Measurements from ENCODE around the gene C19orf25.
"Not testable (repeated sequence)": the region's sequence is repeated elsewhere in the genome, so short reads cannot be mapped to it uniquely, and the experiment has no call there.

Gene C19orf25

DNA sequence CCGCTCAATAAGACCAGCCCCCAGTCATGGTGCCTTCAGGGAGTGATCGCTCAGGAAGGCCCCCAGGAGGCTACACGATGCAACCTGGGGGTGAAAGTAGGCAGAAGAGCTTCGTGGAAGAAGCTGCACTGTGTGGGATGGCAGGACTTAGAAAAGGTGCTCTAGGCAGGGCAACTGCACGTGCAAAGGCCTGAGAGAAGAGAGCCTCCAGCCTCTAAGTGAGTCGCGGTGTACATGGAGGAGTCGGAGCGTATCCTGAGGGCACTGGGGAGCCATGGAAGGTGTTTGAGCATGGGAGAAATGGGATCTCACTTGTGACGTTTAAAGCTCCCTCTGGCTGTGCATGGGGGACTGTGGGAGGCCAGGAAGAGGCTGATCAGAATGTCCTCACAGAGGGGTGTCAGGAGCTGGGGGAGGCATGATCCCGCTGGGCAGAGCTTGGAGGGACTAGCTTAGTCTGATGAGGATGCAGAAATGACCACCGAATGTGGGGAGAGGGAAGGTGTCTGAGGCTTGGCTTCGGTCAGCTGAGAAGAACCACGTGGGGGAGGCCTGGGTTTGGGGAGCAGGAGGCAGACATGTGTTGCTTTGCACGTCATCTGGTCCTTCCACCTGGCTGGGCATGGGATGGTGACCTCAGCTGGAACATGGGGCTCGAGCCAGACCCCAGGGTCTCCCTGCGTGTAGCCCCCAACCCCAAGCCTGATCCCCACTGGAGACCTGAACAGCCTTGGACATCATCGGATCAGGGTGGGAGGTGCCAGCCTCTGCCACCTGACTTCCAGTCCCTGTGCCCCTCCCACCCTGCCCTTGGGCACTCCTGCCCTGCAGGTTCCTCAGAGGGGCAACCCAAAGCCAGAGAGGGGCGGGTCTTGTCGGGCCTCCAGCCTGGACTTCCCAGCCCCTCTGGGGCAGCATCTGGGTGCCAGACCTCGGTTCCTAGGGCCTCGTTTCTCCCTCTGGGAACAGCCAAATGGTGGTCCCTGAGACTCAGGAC is 28.0 kb downstream of the C19orf25 start:
- DNase-seq: peak in 42 of 58 donors; percentile 21 to 85 (median 55)

DNA sequence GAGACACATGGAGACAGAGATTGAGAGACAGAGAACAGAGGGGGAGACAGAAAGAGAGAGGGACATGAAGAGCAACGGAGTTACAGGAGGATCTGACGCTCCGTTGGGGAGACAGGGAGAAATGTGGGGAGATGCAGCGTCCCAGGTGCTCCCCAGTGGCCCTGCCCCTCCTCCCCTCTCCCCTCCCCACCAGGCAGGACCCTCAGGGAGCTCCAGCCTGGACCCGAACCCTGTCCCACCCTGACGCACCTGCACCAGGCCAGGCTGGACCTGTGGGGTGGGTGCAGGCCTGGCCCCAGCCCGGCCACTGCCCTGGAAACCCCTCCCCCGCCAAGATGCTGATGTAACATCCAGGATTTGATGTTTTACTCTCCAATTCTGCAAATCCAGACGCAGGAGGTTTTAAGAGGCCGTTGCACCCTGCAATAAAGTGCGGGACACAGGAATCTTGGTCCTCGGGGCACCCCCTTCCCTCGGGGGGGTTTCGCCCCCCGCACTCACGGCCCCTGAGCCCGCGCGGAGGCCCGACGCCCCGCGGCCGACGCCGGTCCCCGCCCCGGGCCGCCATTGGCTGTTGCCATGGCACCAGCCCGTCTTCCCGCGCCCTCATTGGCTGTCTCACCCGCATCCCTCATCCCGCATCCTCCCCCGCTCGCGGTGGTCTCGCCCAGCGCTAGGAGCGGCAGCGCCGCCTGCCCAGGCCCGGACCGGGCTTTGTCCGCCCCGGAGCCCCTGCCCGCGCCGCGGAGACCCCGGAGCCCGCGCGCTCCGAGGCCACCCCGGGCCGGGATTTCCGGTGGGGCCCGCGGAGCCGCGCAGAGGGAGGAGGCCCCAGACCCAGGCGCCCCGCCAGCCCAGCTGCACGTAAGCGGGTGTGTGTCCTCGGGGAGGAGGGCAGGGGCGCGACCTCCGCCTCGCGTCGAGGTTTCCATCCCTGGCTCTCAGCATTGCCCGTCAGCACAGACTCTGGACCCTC is 29.3 kb downstream of the C19orf25 start, which contains the start of gene APC2:
APC2 (plus strand) TSS at position 655 of the 976 bp plus-strand sequence. CDS start 2,881 bp downstream, outside the sequence.
- DNase-seq: peak; percentile 32 to 93 (median 82)

DNA sequence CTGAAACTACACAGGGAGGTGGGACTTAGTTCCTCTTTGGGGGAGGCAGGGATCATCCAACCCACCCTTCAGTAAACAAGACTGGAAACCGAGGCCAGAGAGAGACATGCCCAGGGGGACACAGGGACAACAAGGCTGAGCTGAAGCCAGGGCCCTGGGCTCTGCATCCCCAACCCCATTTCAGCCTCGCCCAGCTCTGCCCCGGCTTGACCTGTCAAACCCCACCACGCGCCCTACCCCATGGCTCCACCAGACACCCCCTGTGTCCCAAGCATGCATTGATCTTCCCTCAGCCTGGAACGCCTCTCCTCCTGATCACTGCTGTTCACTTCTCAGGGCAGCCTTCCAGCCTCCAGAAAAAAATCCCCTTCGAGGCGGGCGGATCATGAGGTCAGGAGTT is 31.1 kb downstream of the C19orf25 start:
- no peak for DNase-seq

DNA sequence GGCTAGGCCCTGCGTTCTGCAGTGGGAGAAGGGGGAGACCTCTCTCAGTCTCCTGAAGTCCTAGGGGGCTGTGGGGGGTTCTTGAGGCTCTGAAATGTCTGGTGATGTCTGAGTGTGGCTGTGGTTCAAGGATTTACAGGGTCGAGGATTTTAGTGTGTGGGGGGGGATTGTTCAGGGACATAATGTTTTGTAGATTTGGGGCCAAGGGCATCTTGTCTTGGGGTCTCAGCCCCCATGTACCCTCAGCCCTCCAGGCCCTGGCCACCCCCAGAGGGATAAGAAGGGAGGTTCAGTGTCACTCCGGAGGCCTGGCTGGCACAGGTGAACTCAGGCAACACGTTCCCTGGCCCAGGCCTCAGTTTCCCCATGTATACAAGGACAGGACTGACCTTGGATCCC is 31.5 kb downstream of the C19orf25 start:
- DNase-seq: no peak

DNA sequence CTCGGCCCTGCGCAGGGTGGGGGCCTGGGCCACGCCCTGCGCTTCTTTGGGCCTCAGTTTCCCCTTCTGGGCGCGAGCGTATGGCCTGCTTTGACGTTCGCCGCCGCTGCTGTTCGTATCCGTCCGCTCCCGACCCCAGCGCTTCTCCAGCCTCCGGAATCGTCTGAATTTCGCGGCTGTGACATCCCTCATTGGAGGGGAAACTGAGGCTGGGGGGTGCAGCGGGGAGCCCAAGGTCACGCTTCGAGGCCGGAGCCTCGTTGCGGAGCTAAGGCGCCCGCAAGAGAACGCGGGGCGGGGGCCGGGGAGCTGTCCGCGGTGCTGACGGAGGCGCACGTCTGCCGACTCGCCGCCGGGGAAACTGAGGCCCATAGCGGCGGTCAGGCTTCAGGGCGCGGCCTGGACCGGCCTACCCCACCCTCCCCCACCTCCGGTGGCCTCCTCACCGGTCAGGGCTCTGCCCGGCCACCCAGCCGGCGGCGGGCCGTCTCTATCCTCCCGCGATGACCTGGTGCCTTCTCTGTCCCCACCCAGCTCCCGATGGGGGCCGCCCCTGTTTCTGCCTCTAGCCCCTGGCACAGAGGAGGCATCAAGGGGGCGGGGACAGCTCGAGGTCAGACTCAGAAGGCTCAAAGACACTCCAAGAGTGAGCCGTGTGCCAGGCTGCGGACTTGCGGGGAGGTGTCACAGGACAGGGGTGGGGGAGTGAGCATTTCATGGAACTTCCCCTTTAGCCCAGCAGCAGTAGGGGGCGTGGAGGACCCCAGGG is 32.1 kb downstream of the C19orf25 start:
- DNase-seq: peak in 4 of 58 donors; percentile 16 to 52 (median 30)

DNA sequence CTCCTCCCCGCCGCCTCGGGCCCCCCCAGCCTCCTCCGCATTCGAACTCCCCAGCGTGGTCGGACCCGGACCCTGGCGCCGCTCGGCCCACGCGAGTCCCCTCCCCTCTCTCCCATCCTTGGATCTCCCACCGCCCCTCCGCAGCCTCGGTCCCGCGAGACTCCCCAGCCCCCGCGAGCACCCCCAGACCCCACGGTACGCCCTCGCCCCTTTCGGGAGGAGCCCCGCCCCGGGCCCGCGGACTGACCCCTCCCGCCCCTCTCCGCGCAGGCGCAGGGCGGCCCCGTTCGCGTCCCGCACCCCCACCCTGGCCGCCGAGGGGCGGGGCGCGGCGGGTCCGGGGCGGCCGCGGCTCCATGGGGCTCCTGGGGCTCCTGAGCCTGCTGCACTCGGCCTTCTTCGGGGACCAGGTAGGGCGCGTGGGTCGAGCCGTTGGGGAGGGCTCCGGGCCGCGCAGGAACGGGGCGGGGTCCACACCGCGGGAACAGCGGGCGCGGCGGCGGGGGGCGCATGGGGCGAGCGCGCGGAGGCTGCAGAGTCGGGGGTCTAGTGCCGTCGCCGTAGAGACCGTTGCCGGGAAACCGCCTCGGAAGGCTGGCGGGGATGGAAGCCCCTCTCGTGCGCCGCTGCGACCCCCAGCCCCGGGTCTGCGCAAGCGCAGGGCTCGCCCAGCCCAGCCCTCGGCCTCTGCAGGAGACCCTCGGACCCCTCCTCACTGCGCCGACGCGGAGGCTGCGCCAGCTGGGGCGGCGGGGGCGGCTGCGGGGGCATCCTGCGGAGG is 32.9 kb downstream of the C19orf25 start:
- DNase-seq: peak in 48 of 58 donors; percentile 17 to 77 (median 49)

DNA sequence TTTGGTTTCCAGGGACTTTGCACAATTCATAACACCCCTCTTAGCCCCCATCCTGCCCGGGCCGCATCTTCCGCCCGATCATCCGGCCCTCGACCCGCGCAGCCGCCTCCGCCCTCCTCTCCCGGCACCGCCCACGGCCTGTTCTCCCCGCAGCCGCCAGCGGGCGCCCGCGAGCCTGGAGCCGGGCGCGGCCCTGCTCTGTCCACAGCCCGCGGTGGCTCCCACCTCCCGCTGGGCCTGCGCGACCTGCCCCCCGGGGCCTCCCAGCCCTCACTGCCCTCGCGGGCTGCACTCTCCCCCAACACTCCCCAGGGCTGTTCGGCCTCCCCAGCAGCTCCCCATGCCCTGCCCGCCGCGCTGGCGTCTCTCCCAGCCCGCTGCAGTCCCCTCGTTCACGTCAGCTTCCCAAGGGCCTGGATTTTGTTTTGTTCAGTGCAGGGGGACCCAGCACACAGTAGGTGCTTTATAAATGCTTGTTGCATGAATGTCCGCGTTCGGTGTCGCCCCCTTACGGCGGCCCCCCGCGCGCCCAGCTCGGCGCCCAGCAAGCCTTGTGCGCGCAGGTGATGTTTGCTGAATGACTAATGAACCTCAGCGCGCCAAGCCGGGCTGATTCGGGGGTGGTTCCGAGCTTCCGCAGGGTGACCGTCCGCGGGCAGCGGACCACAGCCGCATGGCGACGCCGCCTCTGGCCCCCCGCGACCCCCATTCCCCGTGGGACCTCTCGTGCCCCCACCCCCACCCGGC is 33.7 kb downstream of the C19orf25 start:
- DNase-seq: peak in 50 of 58 donors; percentile 22 to 79 (median 55)

DNA sequence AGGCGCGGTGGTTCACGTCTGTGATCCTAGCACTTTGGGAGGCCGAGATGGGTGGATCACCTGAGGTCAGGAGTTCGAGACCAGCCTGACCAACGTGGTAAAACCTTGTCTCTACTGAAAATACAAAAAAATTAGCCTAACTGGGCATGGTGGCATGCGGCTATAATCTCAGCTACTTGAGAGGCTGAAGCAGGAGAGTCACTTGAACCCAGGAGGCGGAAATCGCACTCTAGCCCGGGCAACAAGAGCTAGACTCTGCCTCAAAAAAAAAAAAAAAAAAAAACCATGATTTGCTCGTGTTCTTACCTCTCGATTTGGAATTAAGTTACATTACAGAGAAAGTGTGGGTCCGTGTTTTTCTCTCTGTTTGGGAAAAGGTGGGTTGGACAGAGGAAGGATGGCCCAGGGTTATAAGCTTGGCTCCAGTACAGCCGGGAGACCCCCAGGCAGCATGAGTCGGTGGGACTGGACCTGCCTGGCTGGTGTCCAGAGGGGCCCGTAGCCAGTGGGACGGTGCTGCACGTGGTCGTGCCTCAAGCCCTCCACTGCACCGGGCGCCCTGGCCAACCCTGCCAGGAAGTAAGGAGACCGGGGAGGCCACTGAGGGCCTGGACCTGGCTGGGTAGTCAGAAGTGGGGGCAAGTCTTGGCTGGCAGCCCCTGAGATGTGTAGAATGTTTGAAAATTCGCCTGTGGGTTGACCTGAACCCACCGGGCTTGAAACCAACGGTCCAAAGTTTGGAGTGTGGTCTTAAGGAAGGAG is 37.2 kb downstream of the C19orf25 start:
- DNase-seq: no peak

DNA sequence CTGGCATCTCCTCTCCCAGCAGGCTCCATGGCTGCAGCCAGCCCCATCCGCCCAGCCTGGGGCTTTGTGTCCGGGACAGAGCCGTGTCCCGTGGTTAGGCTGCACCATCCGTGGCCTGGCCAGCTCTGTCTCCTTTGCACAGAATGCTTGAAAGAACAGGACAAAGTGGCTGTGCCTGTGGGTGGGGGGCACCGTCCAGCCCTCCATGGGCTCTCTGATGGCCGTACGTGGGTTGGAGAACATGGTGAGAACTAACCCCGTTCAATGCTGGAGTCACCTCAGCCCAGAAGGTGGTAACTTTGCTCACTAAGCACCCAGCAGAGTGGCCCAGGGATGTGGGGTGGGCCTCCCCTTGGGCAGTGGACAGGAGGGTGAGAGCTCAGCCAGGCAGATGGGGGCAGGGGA is 38.0 kb downstream of the C19orf25 start:
- no peak for DNase-seq

DNA sequence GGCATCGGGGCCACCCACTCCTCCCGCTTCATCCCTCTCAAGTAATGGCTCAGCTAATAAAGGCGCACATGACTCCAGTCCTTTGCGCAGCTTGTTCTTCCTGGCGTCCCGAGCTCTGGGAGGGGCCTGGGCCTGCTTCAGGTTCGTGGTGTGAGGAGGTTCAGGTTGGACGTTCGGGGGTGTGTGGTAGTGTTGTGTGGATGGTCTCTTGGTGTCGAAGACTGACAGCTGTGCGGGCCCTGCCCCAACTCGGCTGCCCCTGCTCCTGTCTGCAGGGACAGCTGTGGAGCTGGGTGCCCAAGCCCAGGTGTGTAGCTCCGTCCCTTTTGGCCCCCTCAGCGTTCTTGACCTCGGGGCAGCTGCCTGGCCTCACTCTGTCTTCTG is 38.6 kb downstream of the C19orf25 start:
- DNase-seq: no peak

DNA sequence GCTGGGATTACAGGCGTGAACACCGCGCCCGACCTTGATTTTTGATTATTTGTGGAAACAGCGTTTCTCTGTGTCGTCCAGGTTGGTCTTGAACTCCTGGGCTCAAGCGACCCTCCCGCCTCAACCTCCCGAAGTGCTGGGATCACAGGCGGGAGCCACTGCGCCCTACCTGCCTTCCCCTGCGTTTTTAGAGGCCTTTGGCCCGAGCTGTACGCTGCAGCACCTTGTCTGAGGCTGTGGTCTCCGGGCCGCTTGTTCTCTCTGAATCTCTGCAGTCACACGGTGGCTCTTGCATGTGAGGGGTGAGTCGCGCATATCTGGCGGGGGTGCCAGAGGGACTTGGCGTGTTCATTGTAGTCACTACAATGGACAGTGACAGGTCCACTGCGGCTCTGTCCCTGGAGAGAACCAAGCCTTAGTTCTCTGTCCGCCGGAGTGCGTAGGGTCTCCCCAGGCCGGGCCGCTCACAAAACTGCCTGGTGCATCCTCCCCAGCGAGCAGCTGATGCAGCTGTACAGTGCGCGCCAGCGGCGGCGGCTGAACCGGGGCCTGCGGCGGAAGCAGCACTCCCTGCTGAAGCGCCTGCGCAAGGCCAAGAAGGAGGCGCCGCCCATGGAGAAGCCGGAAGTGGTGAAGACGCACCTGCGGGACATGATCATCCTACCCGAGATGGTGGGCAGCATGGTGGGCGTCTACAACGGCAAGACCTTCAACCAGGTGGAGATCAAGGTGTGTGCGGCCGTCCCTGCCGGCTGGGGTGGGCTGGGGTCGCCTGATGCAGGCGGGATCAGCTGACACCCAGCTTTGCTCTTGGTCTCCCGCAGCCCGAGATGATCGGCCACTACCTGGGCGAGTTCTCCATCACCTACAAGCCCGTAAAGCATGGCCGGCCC is 39.2 kb downstream of the C19orf25 start:
- not testable (repeated sequence) for DNase-seq

DNA sequence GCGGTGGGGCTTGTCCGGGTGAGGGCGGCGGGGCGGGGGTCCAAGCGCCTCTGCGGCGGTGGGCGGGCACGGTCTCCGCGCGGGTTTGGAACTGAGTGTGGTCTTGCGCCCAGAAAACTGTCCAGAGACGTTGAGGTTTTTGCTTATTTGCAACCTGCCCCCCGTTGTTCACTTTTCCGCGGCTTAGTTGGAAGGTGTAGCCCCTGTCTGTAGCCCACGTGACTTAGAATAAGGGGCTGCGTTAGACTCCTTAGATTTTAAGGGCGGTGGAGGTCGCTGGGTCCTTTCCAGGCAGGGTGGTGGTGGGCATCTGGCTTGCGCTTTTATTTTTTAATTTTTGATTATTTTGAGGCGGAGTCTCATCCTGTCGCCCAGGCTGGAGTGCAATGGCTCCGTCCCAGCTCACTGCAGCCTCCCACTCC is 40.1 kb downstream of the C19orf25 start:
- DNase-seq: no peak

DNA sequence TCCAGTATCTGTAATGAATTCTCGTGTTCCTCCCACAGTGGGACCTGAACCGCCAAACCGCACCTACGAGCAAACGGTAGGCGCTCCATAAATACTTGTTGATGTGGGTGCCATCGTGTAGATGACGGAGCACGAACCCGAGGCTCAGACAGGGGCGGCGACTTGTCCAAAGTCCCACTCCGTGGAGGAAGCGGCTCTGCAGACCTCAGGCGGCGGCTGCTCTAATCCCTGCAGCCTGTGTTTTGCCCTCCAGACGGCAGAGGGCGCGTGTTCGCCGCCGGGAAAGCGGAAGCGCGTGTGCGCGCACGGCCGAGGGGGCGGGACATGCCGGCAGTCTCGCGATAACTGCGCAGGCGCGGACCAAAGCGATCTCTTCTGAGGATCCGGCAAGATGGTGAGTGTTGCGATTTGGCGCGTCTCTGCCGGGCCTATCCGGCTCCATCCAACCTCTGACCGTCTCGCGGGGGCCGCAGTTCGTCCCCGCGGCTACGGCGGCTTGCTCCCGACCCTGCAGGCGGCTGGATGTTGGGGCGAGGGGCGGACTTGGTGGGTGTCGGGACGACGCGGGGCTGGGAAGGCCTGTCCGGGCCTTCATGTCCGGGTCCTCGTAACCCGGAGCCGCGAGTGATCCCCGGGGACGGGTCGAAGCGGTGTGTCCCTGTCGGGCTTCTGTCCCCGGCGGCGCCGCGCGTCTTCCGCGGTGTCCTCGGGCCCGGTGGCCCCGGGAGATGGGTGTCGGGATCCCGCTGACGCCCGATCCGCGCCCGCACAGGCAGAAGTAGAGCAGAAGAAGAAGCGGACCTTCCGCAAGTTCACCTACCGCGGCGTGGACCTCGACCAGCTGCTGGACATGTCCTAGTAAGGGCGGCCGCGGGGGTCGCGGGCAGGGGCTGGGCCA is 40.7 kb downstream of the C19orf25 start, which contains the start of gene RPS15:
RPS15 (plus strand) TSS at position 362 of the 898 bp plus-strand sequence; CDS start at position 392, 30 bp downstream.
- DNase-seq: peak; percentile 54 to 95 (median 90)

DNA sequence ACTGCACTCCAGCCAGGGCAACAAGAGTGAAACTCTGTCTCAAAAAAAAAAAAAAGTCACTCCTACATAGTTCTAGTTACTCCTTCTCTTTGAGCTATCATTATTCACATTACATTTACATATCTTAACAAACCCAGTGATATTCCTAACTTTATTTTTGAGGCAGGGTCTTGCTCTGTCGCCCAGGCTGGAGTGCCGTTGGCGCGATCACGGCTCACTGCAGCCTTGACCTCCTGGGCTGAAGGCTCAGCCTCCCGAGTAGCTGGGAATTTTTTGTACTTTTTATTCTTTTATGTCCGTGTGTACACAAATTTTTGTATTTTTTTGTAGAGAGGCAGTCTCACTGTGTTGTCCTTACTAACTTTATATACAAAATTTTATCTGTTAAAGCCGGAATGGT is 41.4 kb downstream of the C19orf25 start:
- no peak for DNase-seq

DNA sequence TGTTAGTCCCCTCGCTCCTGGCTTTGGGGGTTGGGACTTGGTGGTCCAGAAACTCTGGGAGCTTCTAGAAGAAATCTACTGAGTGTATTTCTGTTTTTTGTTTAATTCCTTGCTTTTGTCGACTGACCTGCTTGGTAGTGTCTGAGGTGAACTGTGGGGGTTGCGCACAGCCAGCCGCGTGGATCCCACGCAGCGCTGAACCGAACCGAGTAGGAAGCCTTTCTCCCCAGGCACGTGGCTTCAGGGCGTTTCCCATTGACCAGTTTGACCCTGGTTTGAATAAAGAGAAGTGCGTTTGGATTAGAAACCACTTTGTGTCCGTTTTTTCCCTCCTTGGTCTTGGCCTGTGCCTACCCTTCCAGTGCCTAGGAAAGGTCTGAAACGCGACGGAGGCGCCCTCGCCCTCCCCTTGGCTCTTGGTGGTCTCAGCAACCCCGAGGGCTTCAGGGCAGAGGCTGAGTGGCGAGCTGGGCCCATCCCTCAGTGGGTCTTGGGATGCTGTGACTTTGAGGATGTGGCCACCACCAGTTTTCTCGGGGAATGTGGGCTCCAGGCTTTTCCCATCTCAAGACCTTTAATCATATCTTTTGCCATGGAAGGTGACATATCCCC is 43.5 kb downstream of the C19orf25 start:
- DNase-seq: no peak

Data from anterior cingulate cortex (tissue), 58 donors.